Measurements from ENCODE around the gene TGFBR2.

DNA sequence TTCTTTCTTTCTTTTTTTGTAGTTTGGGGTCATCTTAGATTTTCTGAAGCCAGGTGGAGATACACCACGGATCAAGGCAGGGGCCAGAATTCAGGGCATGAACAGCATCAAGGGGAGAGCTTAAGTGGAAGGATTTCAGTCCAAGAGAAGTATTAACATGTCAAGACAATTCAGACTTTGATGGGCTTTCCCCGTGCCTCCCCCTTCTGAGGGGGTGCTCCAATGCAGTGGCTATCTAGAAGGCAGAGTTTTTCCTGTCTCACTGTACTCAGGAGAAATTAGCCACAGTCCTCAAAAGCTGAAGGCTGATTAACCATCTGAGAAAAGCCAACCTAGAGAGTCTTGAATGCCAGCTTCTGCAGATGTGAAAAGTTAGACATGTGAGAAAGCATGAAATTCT lies 127.3 kb downstream of the TGFBR2 start:
- TF ChIP-seq, protein P1, sequence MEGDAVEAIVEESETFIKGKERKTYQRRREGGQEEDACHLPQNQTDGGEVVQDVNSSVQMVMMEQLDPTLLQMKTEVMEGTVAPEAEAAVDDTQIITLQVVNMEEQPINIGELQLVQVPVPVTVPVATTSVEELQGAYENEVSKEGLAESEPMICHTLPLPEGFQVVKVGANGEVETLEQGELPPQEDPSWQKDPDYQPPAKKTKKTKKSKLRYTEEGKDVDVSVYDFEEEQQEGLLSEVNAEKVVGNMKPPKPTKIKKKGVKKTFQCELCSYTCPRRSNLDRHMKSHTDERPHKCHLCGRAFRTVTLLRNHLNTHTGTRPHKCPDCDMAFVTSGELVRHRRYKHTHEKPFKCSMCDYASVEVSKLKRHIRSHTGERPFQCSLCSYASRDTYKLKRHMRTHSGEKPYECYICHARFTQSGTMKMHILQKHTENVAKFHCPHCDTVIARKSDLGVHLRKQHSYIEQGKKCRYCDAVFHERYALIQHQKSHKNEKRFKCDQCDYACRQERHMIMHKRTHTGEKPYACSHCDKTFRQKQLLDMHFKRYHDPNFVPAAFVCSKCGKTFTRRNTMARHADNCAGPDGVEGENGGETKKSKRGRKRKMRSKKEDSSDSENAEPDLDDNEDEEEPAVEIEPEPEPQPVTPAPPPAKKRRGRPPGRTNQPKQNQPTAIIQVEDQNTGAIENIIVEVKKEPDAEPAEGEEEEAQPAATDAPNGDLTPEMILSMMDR (IDR thresholded peaks at IDR 0.05; ENCODE audit: insufficient read depth, low read length, poor library complexity, severe bottlenecking): no peak
- no peak for TF ChIP-seq EZH2phosphoT487 (conservative IDR thresholded peaks at IDR 0.05; ENCODE audit: low read length)

Data from SU-DHL-6 (cell line).